Measurements from ENCODE around the gene ANKRD13A.
A peak's percentile ranks its signal among the peaks of the same experiment; 100 is the strongest.
"Not testable (repeated sequence)": the region's sequence is repeated elsewhere in the genome, so short reads cannot be mapped to it uniquely, and the experiment has no call there.

Gene ANKRD13A

DNA sequence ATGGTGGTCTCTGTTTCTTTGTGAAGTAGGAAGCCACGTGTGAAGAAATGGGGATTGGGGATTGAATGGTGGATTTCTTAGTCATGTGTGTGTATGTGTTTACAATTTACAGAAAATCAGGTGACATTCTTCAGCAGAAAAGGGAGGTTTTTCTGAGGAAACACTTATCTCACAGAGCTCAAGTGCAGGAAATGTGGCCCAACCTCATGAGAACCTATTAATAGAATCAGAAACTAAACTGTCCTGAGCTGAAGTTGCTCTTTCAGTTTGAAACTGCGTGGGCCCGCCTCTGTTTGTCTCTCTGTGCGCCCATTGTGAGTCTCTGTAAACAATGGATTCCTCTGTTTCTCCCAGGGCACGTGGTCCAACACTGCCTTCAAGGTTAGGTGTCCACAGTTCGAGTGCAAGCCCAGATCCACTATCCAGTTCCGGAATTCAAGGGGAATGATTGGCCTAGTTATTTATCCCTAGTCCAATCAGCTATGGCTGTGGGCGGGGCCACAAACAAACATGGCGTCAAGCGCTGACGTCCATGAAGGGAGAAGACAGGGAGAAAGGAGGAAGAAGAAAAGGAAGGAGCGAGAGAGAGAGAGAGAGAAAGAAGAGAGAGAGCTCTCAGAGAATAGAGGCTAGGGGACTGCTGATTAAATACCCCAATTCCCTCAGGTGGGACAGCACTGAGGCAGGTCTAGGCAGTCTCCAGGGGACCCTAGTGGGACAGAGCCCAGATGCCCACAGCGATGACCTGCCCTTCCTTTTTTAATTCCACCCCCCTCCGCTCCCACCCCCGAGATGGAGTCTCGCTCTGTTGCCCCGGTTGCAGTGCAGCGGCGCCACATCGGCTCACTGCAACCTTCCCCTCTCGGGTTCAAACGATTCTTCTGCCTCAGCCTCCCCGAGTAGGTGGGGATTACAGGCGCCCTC, 80.5 kb downstream of the ANKRD13A start:
- peak; percentile 41 to 63 (median 49) for DNase-seq (ENCODE audit: low read depth in 3 of 3)

DNA sequence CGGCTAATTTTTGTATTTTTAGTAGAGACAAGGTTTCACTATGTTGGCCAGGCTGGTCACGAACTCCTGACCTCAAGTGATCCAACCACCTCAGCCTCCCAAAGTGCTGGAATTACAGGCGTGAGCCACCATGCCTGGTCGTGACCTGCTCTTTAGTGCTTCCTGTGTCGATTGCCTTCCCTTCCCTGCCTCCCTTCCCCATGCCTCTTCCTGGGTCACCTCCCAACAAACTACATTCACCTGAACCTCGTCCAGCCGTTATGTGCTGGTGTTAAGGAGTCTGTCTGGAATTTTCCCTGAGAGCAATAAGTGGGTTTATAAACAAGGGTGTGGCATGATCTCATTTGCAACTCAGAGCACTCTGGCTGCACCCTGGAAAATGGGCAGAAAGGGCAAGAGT, 81.2 kb downstream of the ANKRD13A start:
- no peak for DNase-seq (ENCODE audit: low read depth in 3 of 3)

GRCh38 chr12:110084314-110085015, 85.2 kb downstream of the ANKRD13A start:
- DNase-seq (ENCODE audit: low read depth in 3 of 3): no peak

- DNase-seq (ENCODE audit: low read depth in 3 of 3): not testable (repeated sequence)
These were observed 89.0 kb downstream of the ANKRD13A start for GRCh38 chr12:110088216-110088615.

- DNase-seq (ENCODE audit: low read depth in 3 of 3): no peak
These were observed 89.7 kb downstream of the ANKRD13A start for GRCh38 chr12:110088936-110089335.

All from stimulated activated CD4-positive, alpha-beta T cell treated with anti-CD3 and anti-CD28 coated beads, TNF-alpha, amount 100 ng/mL, for 24 hours (primary cell).